Testis (tissue), 2 donors: ENCODE data around the gene DIS3L2.

ENCODE experiments used
- POLR2A ChIP-seq: fragments of 450-650 bp; IDR thresholded peaks from one replicate; pipeline ENCODE4 v1.6.1; 2017; ENCODE audit warnings: antibody characterized with exemption, mild to moderate bottlenecking, moderate library complexity
- TF ChIP-seq, protein P1 (sequence below), 3 experiments: fragments of 450-650 bp in 2 of 3; fragments of 200-600 bp in 1 of 3; sonication (generic) in 1 of 3; IDR thresholded peaks; one replicate each; pipeline ENCODE4 v1.5.1; 2016 to 2019; ENCODE audit warnings: antibody characterized with exemption in 3 of 3, mild to moderate bottlenecking in 2 of 3, moderate library complexity in 1 of 3

DNA sequence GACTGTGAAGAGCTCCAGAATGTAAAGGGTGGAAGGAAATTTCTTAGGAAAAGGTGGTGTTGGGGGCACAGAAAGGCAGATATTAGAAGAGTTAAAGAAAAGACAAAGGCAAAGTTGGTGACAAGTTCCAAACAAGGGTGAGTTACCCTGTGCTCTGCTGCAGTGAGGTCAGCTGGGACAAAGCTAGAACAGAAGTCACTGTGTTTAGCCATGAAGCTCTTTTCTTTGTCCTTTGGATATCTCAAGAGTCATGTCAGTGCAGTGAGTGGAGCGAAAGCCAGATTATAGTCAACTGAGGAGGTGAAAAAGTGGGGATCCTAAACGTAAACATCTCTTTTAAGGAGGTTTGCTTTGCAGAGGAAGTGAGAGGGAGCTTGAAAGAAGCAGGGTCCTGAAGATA lies 229.3 kb downstream of the DIS3L2 start:
- TF ChIP-seq, protein P1, sequence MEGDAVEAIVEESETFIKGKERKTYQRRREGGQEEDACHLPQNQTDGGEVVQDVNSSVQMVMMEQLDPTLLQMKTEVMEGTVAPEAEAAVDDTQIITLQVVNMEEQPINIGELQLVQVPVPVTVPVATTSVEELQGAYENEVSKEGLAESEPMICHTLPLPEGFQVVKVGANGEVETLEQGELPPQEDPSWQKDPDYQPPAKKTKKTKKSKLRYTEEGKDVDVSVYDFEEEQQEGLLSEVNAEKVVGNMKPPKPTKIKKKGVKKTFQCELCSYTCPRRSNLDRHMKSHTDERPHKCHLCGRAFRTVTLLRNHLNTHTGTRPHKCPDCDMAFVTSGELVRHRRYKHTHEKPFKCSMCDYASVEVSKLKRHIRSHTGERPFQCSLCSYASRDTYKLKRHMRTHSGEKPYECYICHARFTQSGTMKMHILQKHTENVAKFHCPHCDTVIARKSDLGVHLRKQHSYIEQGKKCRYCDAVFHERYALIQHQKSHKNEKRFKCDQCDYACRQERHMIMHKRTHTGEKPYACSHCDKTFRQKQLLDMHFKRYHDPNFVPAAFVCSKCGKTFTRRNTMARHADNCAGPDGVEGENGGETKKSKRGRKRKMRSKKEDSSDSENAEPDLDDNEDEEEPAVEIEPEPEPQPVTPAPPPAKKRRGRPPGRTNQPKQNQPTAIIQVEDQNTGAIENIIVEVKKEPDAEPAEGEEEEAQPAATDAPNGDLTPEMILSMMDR (IDR thresholded peaks at IDR 0.05): no peak
- no peak for TF ChIP-seq POLR2A
